ENCODE results near the gene ICAM5. TPM values are rescaled to one million over a fixed set of nuclear protein-coding genes. Genes with fewer than 3 reads are reported as not detected.

The ICAM5 gene
- total and polyA plus RNA-seq, 9 of the 15 experiments (the other 6 are each of a cell fraction or from before 2014, with no cell fraction given): 0.10 to 114 (median 13.7) TPM

DNA sequence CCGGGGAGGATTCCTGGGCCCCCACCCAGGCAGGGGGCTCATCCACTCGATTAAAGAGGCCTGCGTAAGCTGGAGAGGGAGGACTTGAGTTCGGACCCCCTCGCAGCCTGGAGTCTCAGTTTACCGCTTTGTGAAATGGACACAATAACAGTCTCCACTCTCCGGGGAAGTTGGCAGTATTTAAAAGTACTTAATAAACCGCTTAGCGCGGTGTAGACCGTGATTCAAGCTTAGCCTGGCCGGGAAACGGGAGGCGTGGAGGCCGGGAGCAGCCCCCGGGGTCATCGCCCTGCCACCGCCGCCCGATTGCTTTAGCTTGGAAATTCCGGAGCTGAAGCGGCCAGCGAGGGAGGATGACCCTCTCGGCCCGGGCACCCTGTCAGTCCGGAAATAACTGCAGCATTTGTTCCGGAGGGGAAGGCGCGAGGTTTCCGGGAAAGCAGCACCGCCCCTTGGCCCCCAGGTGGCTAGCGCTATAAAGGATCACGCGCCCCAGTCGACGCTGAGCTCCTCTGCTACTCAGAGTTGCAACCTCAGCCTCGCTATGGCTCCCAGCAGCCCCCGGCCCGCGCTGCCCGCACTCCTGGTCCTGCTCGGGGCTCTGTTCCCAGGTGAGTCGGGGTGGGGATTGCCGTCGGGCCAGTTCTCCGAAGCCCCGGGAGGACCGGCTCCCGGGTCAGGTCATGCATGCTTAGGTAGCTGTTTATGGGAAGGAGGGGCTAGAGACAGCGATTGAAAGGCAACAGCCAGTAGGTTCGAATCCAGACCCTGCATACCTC is 18.9 kb upstream of the ICAM5 start, which contains the start of gene ICAM1 (continued):
- TF ChIP-seq, protein P1, sequence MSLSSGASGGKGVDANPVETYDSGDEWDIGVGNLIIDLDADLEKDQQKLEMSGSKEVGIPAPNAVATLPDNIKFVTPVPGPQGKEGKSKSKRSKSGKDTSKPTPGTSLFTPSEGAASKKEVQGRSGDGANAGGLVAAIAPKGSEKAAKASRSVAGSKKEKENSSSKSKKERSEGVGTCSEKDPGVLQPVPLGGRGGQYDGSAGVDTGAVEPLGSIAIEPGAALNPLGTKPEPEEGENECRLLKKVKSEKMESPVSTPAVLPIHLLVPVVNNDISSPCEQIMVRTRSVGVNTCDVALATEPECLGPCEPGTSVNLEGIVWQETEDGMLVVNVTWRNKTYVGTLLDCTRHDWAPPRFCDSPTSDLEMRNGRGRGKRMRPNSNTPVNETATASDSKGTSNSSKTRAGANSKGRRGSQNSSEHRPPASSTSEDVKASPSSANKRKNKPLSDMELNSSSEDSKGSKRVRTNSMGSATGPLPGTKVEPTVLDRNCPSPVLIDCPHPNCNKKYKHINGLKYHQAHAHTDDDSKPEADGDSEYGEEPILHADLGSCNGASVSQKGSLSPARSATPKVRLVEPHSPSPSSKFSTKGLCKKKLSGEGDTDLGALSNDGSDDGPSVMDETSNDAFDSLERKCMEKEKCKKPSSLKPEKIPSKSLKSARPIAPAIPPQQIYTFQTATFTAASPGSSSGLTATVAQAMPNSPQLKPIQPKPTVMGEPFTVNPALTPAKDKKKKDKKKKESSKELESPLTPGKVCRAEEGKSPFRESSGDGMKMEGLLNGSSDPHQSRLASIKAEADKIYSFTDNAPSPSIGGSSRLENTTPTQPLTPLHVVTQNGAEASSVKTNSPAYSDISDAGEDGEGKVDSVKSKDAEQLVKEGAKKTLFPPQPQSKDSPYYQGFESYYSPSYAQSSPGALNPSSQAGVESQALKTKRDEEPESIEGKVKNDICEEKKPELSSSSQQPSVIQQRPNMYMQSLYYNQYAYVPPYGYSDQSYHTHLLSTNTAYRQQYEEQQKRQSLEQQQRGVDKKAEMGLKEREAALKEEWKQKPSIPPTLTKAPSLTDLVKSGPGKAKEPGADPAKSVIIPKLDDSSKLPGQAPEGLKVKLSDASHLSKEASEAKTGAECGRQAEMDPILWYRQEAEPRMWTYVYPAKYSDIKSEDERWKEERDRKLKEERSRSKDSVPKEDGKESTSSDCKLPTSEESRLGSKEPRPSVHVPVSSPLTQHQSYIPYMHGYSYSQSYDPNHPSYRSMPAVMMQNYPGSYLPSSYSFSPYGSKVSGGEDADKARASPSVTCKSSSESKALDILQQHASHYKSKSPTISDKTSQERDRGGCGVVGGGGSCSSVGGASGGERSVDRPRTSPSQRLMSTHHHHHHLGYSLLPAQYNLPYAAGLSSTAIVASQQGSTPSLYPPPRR (CRISPR knock-in tag; IDR thresholded peaks at IDR 0.05; ENCODE audit: borderline replicate concordance): no peak
- TF ChIP-seq KLF13 (tag; IDR thresholded peaks at IDR 0.05; ENCODE audit: borderline replicate concordance, low read depth) (peak; percentile 37; the same call in 1 of the 2 replicates), PHB (CRISPR knock-in tag; IDR thresholded peaks at IDR 0.05) (no peak), ZNF717 (CRISPR knock-in tag; IDR thresholded peaks at IDR 0.05) (no peak), TEAD1 (CRISPR knock-in tag; IDR thresholded peaks at IDR 0.05) (peak in 1 of 2 experiments; percentile 40; a peak in 1 of 4 replicates), CBX1 (IDR thresholded peaks at IDR 0.05; ENCODE audit: low read depth) (no peak; the same call in 1 of the 2 replicates), BRD4 (IDR thresholded peaks at IDR 0.05) (peak; percentile 15; the same call in 1 of the 2 replicates), POLR2G (IDR thresholded peaks at IDR 0.05; ENCODE audit: low read depth, low read length) (peak; percentile 96), MAFG (tag; conservative IDR thresholded peaks at IDR 0.05) (no peak), SNIP1 (IDR thresholded peaks at IDR 0.05; ENCODE audit: low read depth) (no peak), ZBTB7A (IDR thresholded peaks at IDR 0.05; ENCODE audit: borderline replicate concordance, control insufficient read depth, low read depth, low read length) (peak; percentile 75; the same call in 1 of the 2 replicates), MAFF (IDR thresholded peaks at IDR 0.05; ENCODE audit: low read length) (no peak)
- TF ChIP-seq, protein P2, sequence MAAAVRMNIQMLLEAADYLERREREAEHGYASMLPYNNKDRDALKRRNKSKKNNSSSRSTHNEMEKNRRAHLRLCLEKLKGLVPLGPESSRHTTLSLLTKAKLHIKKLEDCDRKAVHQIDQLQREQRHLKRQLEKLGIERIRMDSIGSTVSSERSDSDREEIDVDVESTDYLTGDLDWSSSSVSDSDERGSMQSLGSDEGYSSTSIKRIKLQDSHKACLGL (CRISPR knock-in tag; IDR thresholded peaks at IDR 0.05; ENCODE audit: borderline replicate concordance, poor library complexity, severe bottlenecking): no peak
- TF ChIP-seq, protein P3, sequence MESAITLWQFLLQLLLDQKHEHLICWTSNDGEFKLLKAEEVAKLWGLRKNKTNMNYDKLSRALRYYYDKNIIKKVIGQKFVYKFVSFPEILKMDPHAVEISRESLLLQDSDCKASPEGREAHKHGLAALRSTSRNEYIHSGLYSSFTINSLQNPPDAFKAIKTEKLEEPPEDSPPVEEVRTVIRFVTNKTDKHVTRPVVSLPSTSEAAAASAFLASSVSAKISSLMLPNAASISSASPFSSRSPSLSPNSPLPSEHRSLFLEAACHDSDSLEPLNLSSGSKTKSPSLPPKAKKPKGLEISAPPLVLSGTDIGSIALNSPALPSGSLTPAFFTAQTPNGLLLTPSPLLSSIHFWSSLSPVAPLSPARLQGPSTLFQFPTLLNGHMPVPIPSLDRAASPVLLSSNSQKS (CRISPR knock-in tag; IDR thresholded peaks at IDR 0.05): no peak
- TF ChIP-seq, protein P4, sequence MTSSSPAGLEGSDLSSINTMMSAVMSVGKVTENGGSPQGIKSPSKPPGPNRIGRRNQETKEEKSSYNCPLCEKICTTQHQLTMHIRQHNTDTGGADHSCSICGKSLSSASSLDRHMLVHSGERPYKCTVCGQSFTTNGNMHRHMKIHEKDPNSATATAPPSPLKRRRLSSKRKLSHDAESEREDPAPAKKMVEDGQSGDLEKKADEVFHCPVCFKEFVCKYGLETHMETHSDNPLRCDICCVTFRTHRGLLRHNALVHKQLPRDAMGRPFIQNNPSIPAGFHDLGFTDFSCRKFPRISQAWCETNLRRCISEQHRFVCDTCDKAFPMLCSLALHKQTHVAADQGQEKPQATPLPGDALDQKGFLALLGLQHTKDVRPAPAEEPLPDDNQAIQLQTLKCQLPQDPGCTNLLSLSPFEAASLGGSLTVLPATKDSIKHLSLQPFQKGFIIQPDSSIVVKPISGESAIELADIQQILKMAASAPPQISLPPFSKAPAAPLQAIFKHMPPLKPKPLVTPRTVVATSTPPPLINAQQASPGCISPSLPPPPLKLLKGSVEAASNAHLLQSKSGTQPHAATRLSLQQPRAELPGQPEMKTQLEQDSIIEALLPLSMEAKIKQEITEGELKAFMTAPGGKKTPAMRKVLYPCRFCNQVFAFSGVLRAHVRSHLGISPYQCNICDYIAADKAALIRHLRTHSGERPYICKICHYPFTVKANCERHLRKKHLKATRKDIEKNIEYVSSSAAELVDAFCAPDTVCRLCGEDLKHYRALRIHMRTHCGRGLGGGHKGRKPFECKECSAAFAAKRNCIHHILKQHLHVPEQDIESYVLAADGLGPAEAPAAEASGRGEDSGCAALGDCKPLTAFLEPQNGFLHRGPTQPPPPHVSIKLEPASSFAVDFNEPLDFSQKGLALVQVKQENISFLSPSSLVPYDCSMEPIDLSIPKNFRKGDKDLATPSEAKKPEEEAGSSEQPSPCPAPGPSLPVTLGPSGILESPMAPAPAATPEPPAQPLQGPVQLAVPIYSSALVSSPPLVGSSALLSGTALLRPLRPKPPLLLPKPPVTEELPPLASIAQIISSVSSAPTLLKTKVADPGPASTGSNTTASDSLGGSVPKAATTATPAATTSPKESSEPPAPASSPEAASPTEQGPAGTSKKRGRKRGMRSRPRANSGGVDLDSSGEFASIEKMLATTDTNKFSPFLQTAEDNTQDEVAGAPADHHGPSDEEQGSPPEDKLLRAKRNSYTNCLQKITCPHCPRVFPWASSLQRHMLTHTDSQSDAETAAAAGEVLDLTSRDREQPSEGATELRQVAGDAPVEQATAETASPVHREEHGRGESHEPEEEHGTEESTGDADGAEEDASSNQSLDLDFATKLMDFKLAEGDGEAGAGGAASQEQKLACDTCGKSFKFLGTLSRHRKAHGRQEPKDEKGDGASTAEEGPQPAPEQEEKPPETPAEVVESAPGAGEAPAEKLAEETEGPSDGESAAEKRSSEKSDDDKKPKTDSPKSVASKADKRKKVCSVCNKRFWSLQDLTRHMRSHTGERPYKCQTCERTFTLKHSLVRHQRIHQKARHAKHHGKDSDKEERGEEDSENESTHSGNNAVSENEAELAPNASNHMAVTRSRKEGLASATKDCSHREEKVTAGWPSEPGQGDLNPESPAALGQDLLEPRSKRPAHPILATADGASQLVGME (CRISPR knock-in tag; IDR thresholded peaks at IDR 0.05): no peak

All from K562 (cell line).